GM12878 (cell line): ENCODE data around the gene ELOF1. TPM values are rescaled to one million over a fixed set of nuclear protein-coding genes. Genes with fewer than 3 reads are reported as not detected.
A peak's percentile ranks its signal among the peaks of the same experiment; 100 is the strongest.

Experiments
- BACH1 ChIP-seq: fragments of 450-650 bp; IDR thresholded peaks from 2 replicates; pipeline ENCODE4 v1.6.1; 2017; ENCODE audit warnings: mild to moderate bottlenecking, borderline replicate concordance
- CHD1 ChIP-seq: IDR thresholded peaks from 2 replicates; pipeline ENCODE4 v1.6.1; 2012; ENCODE audit warnings: low read depth, low read length, improper control_type of control experiment
- EP300 ChIP-seq, 2 experiments: fragments of 150-350 bp in 1 of 2; IDR thresholded peaks; 2 replicates each; pipeline ENCODE4 v1.6.1; 2011 to 2012; ENCODE audit warnings: low read depth in 2 of 2, low read length in 2 of 2, borderline replicate concordance in 1 of 2, improper control_type of control experiment in 1 of 2, inconsistent platforms in 1 of 2; ENCODE audit not compliant: control insufficient read depth in 1 of 2
- EZH2 ChIP-seq: IDR thresholded peaks from 2 replicates; pipeline ENCODE4 v1.6.1; 2012; ENCODE audit warnings: low read depth, mild to moderate bottlenecking, control low read depth, inconsistent platforms, low read length, borderline replicate concordance; ENCODE audit not compliant: control insufficient read depth
- MEF2B ChIP-seq: fragments of 450-650 bp; IDR thresholded peaks from 2 replicates; pipeline ENCODE4 v1.6.1; 2018; ENCODE audit warnings: mild to moderate bottlenecking, moderate library complexity; ENCODE audit not compliant: partially characterized antibody, poor library complexity, severe bottlenecking
- PML ChIP-seq: IDR thresholded peaks from 2 replicates; pipeline ENCODE4 v1.6.1; 2012; ENCODE audit warnings: low read length, inconsistent platforms
- RAD21 ChIP-seq: IDR thresholded peaks from 2 replicates; pipeline ENCODE4 v1.6.1; 2011; ENCODE audit warnings: mild to moderate bottlenecking, low read depth, low read length, moderate library complexity; ENCODE audit not compliant: insufficient read depth
- RUNX3 ChIP-seq: IDR thresholded peaks from 2 replicates; pipeline ENCODE4 v1.6.1; 2012; ENCODE audit warnings: low read length, inconsistent platforms
- SMARCA5 ChIP-seq: fragments of 450-650 bp; IDR thresholded peaks from 2 replicates; pipeline ENCODE4 v1.6.1; 2017; ENCODE audit warnings: mild to moderate bottlenecking
- SRF ChIP-seq, 2 experiments: IDR thresholded peaks; 2 replicates each; pipeline ENCODE4 v1.6.1; 2011; ENCODE audit warnings: low read depth in 2 of 2, low read length in 2 of 2, mild to moderate bottlenecking in 1 of 2, moderate library complexity in 1 of 2
- TAF1 ChIP-seq: IDR thresholded peaks from 2 replicates; pipeline ENCODE4 v1.6.1; 2011; ENCODE audit warnings: mild to moderate bottlenecking, low read depth, low read length, borderline replicate concordance
- ZBED1 ChIP-seq: IDR thresholded peaks from 2 replicates; pipeline ENCODE4 v1.6.1; 2016; ENCODE audit warnings: borderline replicate concordance
- ZNF24 ChIP-seq: fragments of 450-650 bp; IDR thresholded peaks from 2 replicates; pipeline ENCODE4 v1.6.1; 2017; ENCODE audit warnings: antibody characterized with exemption, mild to moderate bottlenecking
- ZNF274 ChIP-seq: IDR thresholded peaks from one replicate; pipeline ENCODE4 v1.8.0; 2011; ENCODE audit not compliant: insufficient read length, insufficient read depth
- polyA plus RNA-seq, 11 experiments: library from polyadenylated mRNA; depleted of rRNA in 4 of 11; unstranded in 6 of 11; stranded (reverse) in 5 of 11; fragments of >200 nt; fragmentation: Nextera tagmentation in 4 of 11; fragmentation: Illumina TruSeq in 1 of 11; extraction: Ambion mirVana in 4 of 11; extraction: Trizol in 1 of 11; gene quantifications; 1 replicate in 1 of 11; 2 replicates in 10 of 11; pipeline versions ENCODE4 v1.2.1 to v1.2.3, GENCODE V29; 2011 to 2016; ENCODE audit warnings: inconsistent platforms in 2 of 11, missing spikeins in 2 of 11, low read depth in 1 of 11
- total RNA-seq, 4 experiments: library from RNA; depleted of rRNA in 3 of 4; stranded (reverse); fragments of >200 nt in 3 of 4; fragmentation: Illumina TruSeq in 1 of 4; extraction: Trizol in 1 of 4; gene quantifications; 2 replicates each; pipeline versions ENCODE4 v1.2.1 to v1.2.3, GENCODE V29; 2013 to 2021
- TF ChIP-seq, protein P1 (sequence below): fragments of 450-650 bp; IDR thresholded peaks from 2 replicates; pipeline ENCODE4 v1.6.1; 2018; ENCODE audit warnings: borderline replicate concordance, mild to moderate bottlenecking; ENCODE audit not compliant: partially characterized antibody
- TF ChIP-seq, protein P2 (sequence below), 3 experiments: IDR thresholded peaks in 2 of 3; conservative IDR thresholded peaks in 1 of 3; 2 replicates each; pipeline ENCODE4 v1.5.1; 2011; ENCODE audit warnings: low read depth in 3 of 3, low read length in 3 of 3, mild to moderate bottlenecking in 3 of 3, control low read depth in 2 of 3, moderate library complexity in 2 of 3, inconsistent platforms in 1 of 3, mixed read lengths in 1 of 3; ENCODE audit not compliant: control insufficient read depth in 2 of 3, insufficient read depth in 1 of 3; ENCODE audit errors: extremely low read depth in 1 of 3
- TF ChIP-seq, protein P3 (sequence below): fragments of 450-650 bp; formaldehyde crosslinking; IDR thresholded peaks from 2 replicates; pipeline ENCODE4 v1.5.0; 2022; ENCODE audit warnings: mild to moderate bottlenecking, missing genetic modification characterization
- TF ChIP-seq, protein P4 (sequence below): fragments of 450-650 bp; IDR thresholded peaks from 2 replicates; pipeline ENCODE4 v1.6.1; 2017; ENCODE audit warnings: low read depth, mild to moderate bottlenecking, moderate library complexity
- TF ChIP-seq, protein P5 (sequence below): IDR thresholded peaks from 2 replicates; pipeline ENCODE4 v1.6.1; 2012; ENCODE audit warnings: low read length, inconsistent platforms

ELOF1 gene
- total and polyA plus RNA-seq, 10 of the 15 experiments (the other 5 are each of a cell fraction or from before 2014, with no cell fraction given) = 11.7 to 124 (median 92.9) TPM

DNA sequence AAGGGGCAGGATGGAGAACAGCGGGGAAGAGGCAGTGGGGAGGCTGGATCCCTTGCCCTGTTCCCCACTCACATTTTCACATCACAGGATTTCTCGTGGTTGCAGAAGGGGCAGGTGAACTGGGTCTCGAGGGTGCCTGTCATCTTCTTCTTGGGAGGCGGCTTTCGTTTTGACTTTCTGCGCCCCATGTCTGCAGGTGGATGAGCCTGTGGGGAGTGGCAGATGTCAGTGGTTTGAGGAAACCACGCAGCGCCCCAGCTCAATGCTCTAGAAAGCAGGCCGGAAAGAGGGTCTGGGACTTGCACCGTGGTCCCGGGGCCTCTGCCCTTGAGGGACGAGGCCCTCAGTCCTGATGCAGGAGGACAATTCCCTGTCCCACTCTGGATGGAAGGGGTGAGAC, 4.9 kb downstream of the ELOF1 start (continued):
- TF ChIP-seq ZNF274 (no peak), BACH1 (0 out of 2 replicates have a peak, but pooled peaks have one; percentile 29), SMARCA5 (no peak), RUNX3 (peak; percentile 92), CHD1 (no peak), TAF1 (no peak), PML (no peak), ZNF24 (no peak), EP300 (IDR thresholded peaks at IDR 0.05; ENCODE audit: borderline replicate concordance in 1 of 2, control insufficient read depth in 1 of 2, low read depth in 2 of 2, low read length in 2 of 2) (no peak), MEF2B (no peak), ZBED1 (no peak), RAD21 (no peak), EZH2 (no peak), SRF (IDR thresholded peaks at IDR 0.05; ENCODE audit: low read depth in 2 of 2, low read length in 2 of 2) (no peak)
- TF ChIP-seq, protein P1, sequence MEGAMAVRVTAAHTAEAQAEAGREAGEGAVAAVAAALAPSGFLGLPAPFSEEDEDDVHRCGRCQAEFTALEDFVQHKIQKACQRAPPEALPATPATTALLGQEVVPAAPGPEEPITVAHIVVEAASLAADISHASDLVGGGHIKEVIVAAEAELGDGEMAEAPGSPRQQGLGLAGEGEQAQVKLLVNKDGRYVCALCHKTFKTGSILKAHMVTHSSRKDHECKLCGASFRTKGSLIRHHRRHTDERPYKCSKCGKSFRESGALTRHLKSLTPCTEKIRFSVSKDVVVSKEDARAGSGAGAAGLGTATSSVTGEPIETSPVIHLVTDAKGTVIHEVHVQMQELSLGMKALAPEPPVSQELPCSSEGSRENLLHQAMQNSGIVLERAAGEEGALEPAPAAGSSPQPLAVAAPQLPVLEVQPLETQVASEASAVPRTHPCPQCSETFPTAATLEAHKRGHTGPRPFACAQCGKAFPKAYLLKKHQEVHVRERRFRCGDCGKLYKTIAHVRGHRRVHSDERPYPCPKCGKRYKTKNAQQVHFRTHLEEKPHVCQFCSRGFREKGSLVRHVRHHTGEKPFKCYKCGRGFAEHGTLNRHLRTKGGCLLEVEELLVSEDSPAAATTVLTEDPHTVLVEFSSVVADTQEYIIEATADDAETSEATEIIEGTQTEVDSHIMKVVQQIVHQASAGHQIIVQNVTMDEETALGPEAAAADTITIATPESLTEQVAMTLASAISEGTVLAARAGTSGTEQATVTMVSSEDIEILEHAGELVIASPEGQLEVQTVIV = no peak
- TF ChIP-seq, protein P2, sequence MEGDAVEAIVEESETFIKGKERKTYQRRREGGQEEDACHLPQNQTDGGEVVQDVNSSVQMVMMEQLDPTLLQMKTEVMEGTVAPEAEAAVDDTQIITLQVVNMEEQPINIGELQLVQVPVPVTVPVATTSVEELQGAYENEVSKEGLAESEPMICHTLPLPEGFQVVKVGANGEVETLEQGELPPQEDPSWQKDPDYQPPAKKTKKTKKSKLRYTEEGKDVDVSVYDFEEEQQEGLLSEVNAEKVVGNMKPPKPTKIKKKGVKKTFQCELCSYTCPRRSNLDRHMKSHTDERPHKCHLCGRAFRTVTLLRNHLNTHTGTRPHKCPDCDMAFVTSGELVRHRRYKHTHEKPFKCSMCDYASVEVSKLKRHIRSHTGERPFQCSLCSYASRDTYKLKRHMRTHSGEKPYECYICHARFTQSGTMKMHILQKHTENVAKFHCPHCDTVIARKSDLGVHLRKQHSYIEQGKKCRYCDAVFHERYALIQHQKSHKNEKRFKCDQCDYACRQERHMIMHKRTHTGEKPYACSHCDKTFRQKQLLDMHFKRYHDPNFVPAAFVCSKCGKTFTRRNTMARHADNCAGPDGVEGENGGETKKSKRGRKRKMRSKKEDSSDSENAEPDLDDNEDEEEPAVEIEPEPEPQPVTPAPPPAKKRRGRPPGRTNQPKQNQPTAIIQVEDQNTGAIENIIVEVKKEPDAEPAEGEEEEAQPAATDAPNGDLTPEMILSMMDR (IDR thresholded peaks at IDR 0.05 in 2 of 3, conservative IDR thresholded peaks at IDR 0.05 in 1 of 3; ENCODE audit: control insufficient read depth in 2 of 3, extremely low read depth in 1 of 3, insufficient read depth in 1 of 3, low read depth in 3 of 3, low read length in 3 of 3) = no peak
- TF ChIP-seq, protein P3, sequence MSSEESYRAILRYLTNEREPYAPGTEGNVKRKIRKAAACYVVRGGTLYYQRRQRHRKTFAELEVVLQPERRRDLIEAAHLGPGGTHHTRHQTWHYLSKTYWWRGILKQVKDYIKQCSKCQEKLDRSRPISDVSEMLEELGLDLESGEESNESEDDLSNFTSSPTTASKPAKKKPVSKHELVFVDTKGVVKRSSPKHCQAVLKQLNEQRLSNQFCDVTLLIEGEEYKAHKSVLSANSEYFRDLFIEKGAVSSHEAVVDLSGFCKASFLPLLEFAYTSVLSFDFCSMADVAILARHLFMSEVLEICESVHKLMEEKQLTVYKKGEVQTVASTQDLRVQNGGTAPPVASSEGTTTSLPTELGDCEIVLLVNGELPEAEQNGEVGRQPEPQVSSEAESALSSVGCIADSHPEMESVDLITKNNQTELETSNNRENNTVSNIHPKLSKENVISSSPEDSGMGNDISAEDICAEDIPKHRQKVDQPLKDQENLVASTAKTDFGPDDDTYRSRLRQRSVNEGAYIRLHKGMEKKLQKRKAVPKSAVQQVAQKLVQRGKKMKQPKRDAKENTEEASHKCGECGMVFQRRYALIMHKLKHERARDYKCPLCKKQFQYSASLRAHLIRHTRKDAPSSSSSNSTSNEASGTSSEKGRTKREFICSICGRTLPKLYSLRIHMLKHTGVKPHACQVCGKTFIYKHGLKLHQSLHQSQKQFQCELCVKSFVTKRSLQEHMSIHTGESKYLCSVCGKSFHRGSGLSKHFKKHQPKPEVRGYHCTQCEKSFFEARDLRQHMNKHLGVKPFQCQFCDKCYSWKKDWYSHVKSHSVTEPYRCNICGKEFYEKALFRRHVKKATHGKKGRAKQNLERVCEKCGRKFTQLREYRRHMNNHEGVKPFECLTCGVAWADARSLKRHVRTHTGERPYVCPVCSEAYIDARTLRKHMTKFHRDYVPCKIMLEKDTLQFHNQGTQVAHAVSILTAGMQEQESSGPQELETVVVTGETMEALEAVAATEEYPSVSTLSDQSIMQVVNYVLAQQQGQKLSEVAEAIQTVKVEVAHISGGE (CRISPR knock-in tag) = no peak
- TF ChIP-seq, protein P4, sequence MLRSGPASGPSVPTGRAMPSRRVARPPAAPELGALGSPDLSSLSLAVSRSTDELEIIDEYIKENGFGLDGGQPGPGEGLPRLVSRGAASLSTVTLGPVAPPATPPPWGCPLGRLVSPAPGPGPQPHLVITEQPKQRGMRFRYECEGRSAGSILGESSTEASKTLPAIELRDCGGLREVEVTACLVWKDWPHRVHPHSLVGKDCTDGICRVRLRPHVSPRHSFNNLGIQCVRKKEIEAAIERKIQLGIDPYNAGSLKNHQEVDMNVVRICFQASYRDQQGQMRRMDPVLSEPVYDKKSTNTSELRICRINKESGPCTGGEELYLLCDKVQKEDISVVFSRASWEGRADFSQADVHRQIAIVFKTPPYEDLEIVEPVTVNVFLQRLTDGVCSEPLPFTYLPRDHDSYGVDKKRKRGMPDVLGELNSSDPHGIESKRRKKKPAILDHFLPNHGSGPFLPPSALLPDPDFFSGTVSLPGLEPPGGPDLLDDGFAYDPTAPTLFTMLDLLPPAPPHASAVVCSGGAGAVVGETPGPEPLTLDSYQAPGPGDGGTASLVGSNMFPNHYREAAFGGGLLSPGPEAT = peak; percentile 33; the same call in 1 of the 2 replicates
- TF ChIP-seq, protein P5, sequence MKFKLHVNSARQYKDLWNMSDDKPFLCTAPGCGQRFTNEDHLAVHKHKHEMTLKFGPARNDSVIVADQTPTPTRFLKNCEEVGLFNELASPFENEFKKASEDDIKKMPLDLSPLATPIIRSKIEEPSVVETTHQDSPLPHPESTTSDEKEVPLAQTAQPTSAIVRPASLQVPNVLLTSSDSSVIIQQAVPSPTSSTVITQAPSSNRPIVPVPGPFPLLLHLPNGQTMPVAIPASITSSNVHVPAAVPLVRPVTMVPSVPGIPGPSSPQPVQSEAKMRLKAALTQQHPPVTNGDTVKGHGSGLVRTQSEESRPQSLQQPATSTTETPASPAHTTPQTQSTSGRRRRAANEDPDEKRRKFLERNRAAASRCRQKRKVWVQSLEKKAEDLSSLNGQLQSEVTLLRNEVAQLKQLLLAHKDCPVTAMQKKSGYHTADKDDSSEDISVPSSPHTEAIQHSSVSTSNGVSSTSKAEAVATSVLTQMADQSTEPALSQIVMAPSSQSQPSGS = no peak
